IMR-90 (cell line): ENCODE results near the gene FAM168A. TPM values are rescaled to one million over a fixed set of nuclear protein-coding genes. Genes with fewer than 3 reads are reported as not detected.

Experiments
- ATAC-seq: fragments of 200-7000 bp; cut with Tn5 transposase; 2 replicates; pipeline ENCODE4 v1.9.1; 2020; ENCODE audit warnings: low read depth, mild to moderate bottlenecking, moderate library complexity
- BruUV-seq: library from RNA; stranded (reverse); fragments of 400-500 nt; replicated peaks from 2 replicates; lab custom pipeline; 2021; lab: Mats Ljungman, UMichigan
- CTCF ChIA-PET: fragments of 300-600 bp; formaldehyde crosslinking; extraction: SDS; loops from one replicate; lab custom pipeline; 2021; ENCODE audit warnings: antibody characterized with exemption; lab: Yijun Ruan, JAX
- POLR2A ChIA-PET: fragments of 300-600 bp; sonication (Branson Sonifier 250); formaldehyde crosslinking; loops from one replicate; lab custom pipeline; 2022; ENCODE audit warnings: antibody characterized with exemption; ENCODE audit not compliant: unreplicated experiment; lab: Charles Lee
- DNase-seq: peaks from one replicate; pipeline ENCODE4 v3.0.0; 2013
- H2AFZ ChIP-seq: replicated peaks from 2 replicates; pipeline ENCODE3; 2013; ENCODE audit warnings: low read length, mild to moderate bottlenecking; ENCODE audit not compliant: poor library complexity
- H2AK5ac ChIP-seq: 2 replicates; pipeline ENCODE4 v1.6.1; 2013; ENCODE audit warnings: low read depth, low read length, inconsistent platforms
- H2AK9ac ChIP-seq: replicated peaks from 2 replicates; pipeline ENCODE3; 2013; ENCODE audit warnings: mild to moderate bottlenecking, low read depth, low read length, moderate library complexity; ENCODE audit not compliant: poor library complexity
- H2BK120ac ChIP-seq: 2 replicates; pipeline ENCODE4 v1.6.1; 2013; ENCODE audit warnings: low read depth, low read length, inconsistent platforms
- H2BK15ac ChIP-seq: 3 replicates; pipeline ENCODE4 v1.6.1; 2013; ENCODE audit warnings: low read depth, low read length, inconsistent platforms
- H2BK20ac ChIP-seq: 2 replicates; pipeline ENCODE4 v1.6.1; 2013; ENCODE audit warnings: low read depth, mild to moderate bottlenecking, inconsistent platforms, low read length, moderate library complexity
- H2BK5ac ChIP-seq: 2 replicates; pipeline ENCODE4 v1.6.1; 2013; ENCODE audit warnings: mild to moderate bottlenecking, low read depth, low read length, inconsistent platforms; ENCODE audit not compliant: poor library complexity, severe bottlenecking
- H3K14ac ChIP-seq: replicated peaks from 2 replicates; pipeline ENCODE4 v1.6.1; 2013; ENCODE audit warnings: low read depth, low read length, inconsistent platforms
- H3K18ac ChIP-seq: 2 replicates; pipeline ENCODE4 v1.6.1; 2013; ENCODE audit warnings: low read depth, low read length, control low read depth
- H3K23ac ChIP-seq: 2 replicates; pipeline ENCODE4 v1.6.1; 2013; ENCODE audit warnings: low read depth, low read length, inconsistent platforms
- H3K27ac ChIP-seq: 2 replicates; pipeline ENCODE4 v1.5.1; 2013; ENCODE audit warnings: mild to moderate bottlenecking, control low read depth, low read length; ENCODE audit not compliant: insufficient read depth
- H3K27me3 ChIP-seq: 2 replicates; pipeline ENCODE4 v1.6.1; 2013; ENCODE audit warnings: low read length; ENCODE audit not compliant: control insufficient read depth, insufficient read depth
- H3K36me3 ChIP-seq: 2 replicates; pipeline ENCODE4 v1.6.1; 2013; ENCODE audit warnings: low read length, mixed read lengths; ENCODE audit not compliant: control insufficient read depth, insufficient read depth
- H3K4ac ChIP-seq: 2 replicates; pipeline ENCODE4 v1.6.1; 2013; ENCODE audit warnings: low read depth, low read length, inconsistent platforms
- H3K4me1 ChIP-seq: 2 replicates; pipeline ENCODE4 v1.6.1; 2013; ENCODE audit warnings: low read length, mixed read lengths; ENCODE audit not compliant: control insufficient read depth, insufficient read depth
- H3K4me2 ChIP-seq: 2 replicates; pipeline ENCODE4 v1.6.1; 2013; ENCODE audit warnings: low read depth, mild to moderate bottlenecking, control low read depth, low read length, moderate library complexity
- H3K4me3 ChIP-seq: 2 replicates; pipeline ENCODE4 v1.5.1; 2013; ENCODE audit warnings: low read depth, mild to moderate bottlenecking, control low read depth, low read length, moderate library complexity; ENCODE audit not compliant: insufficient read depth
- H3K56ac ChIP-seq: 2 replicates; pipeline ENCODE4 v1.6.1; 2013; ENCODE audit warnings: low read length, inconsistent platforms; ENCODE audit not compliant: insufficient read depth; ENCODE audit errors: extremely low read depth
- H3K79me1 ChIP-seq, 2 experiments: 2 replicates each; pipeline ENCODE4 v1.6.1; 2013; ENCODE audit warnings: low read length in 2 of 2, inconsistent platforms in 1 of 2, low read depth in 1 of 2
- H3K9ac ChIP-seq: 2 replicates; pipeline ENCODE4 v1.6.1; 2013; ENCODE audit warnings: low read depth, low read length, control low read depth
- H3K9me1 ChIP-seq: 2 replicates; pipeline ENCODE4 v1.6.1; 2013; ENCODE audit warnings: low read length, inconsistent platforms; ENCODE audit not compliant: insufficient read depth
- H3K9me3 ChIP-seq: 2 replicates; pipeline ENCODE4 v1.6.1; 2013; ENCODE audit warnings: low read length; ENCODE audit not compliant: control insufficient read depth, insufficient read depth
- H4K20me1 ChIP-seq: 2 replicates; pipeline ENCODE4 v1.6.1; 2013; ENCODE audit warnings: low read length, inconsistent platforms; ENCODE audit not compliant: insufficient read depth
- H4K5ac ChIP-seq: 2 replicates; pipeline ENCODE4 v1.6.1; 2013; ENCODE audit warnings: mild to moderate bottlenecking, low read depth, low read length, control low read depth
- H4K8ac ChIP-seq, 2 experiments: 2 replicates each; pipeline ENCODE4 v1.6.1; 2013; ENCODE audit warnings: low read depth in 2 of 2, low read length in 2 of 2, control low read depth in 1 of 2, inconsistent platforms in 1 of 2
- H4K91ac ChIP-seq: 2 replicates; pipeline ENCODE4 v1.6.1; 2013; ENCODE audit warnings: low read depth, low read length, inconsistent platforms; ENCODE audit not compliant: insufficient read depth
- BHLHE40 ChIP-seq: fragments of 150-350 bp; IDR thresholded peaks from 2 replicates; pipeline ENCODE4 v1.6.1; 2016; ENCODE audit warnings: mild to moderate bottlenecking, low read depth, low read length
- MAFK ChIP-seq: IDR thresholded peaks from 2 replicates; pipeline ENCODE4 v1.6.1; 2012; ENCODE audit warnings: low read depth, low read length, improper control_type of control experiment
- MAZ ChIP-seq: IDR thresholded peaks from 2 replicates; pipeline ENCODE4 v1.6.1; 2012; ENCODE audit warnings: low read depth, mild to moderate bottlenecking, low read length, improper control_type of control experiment, moderate library complexity, borderline replicate concordance
- RAD21 ChIP-seq: IDR thresholded peaks from 2 replicates; pipeline ENCODE4 v1.6.1; 2012; ENCODE audit warnings: low read length, improper control_type of control experiment
- RCOR1 ChIP-seq: IDR thresholded peaks from 2 replicates; pipeline ENCODE4 v1.6.1; 2012; ENCODE audit warnings: mild to moderate bottlenecking, low read length, improper control_type of control experiment; ENCODE audit not compliant: insufficient replicate concordance
- RFX5 ChIP-seq: IDR thresholded peaks from 2 replicates; pipeline ENCODE4 v1.8.0; 2012; ENCODE audit warnings: low read depth, mild to moderate bottlenecking, low read length, moderate library complexity
- SMC3 ChIP-seq: fragments of 150-350 bp; IDR thresholded peaks from 2 replicates; pipeline ENCODE4 v1.6.1; 2016; ENCODE audit warnings: low read depth, mild to moderate bottlenecking, antibody characterized with exemption, low read length, moderate library complexity
- WGBS, 2 experiments: methylation state at CpG; one replicate each; pipeline versions ENCODE4 v1.1.5 to v1.1.7; 2013; ENCODE audit warnings: missing lambda C conversion rate in 2 of 2; ENCODE audit not compliant: insufficient read length in 1 of 2; ENCODE audit errors: extremely low coverage in 2 of 2; 5-methylcytosine and 5-hydroxymethylcytosine counted together
- dilution Hi-C: fragments of 300-500 bp; cut with HindIII; formaldehyde crosslinking; loops from one replicate; pipeline ENCODE4 v1.14.3; 2018; ENCODE audit warnings: low sequenced_read_pairs; ENCODE audit not compliant: unreplicated experiment
- in situ Hi-C: fragments of 300-500 bp; cut with MboI; formaldehyde crosslinking; loops from 3 replicates; pipeline ENCODE4 v1.14.3; 2019; ENCODE audit warnings: low sequenced_read_pairs, inconsistent platforms, mixed read lengths
- intact Hi-C: fragments of 100-400 bp; cut with micrococcal nuclease; formaldehyde crosslinking; loops from 2 replicates; pipeline ENCODE4 v1.10.0; 2022
- polyA plus RNA-seq, 3 experiments: library from polyadenylated mRNA; depleted of rRNA; stranded (reverse); fragments of >200 nt; gene quantifications; 2 replicates each; pipeline ENCODE4 v1.2.3, GENCODE V29; 2012; ENCODE audit warnings: low replicate concordance in 1 of 3
- total RNA-seq: library from RNA; depleted of rRNA; stranded (reverse); fragments of >200 nt; gene quantifications from 2 replicates; pipeline ENCODE4 v1.2.3, GENCODE V29; 2012
- TF ChIP-seq, protein P1 (sequence below): conservative IDR thresholded peaks from 2 replicates; pipeline ENCODE4 v1.5.1; 2012; ENCODE audit warnings: mild to moderate bottlenecking, low read depth, low read length, improper control_type of control experiment

FAM168A gene
- total and polyA plus RNA-seq, 2 of the 4 experiments (the other 2 are of a cell fraction): 13.1 to 22.8 TPM

DNA sequence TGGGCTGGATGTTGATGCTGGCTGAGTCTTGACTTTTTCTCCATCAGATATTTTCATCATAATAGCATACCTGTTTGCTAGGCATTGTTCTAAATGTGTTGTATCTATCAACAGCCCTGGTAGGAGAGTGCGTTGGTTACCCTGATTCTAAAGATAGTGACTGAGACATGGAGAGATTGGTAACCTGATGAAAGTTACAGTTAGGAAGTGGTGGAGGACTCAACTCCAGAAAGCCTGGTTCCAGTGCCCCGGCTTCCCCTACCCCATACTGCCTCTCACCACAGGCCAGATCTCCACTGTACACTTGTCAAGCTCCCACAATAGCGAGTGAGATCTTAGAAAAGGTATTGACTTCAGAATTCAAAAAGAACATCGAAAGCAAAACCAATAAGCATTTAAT lies 244.5 kb downstream of the FAM168A start:
- H3K4me2 ChIP-seq: no peak overlapping the region
- ATAC-seq (no peak), DNase-seq (no peak)
- peaks cover 10% of the 10 kb centered on the region for H3K9me1 ChIP-seq
- no peak overlapping the region for H2BK120ac ChIP-seq
- no peak overlapping the region for H3K56ac ChIP-seq
- H4K5ac ChIP-seq: no peak overlapping the region
- H3K23ac ChIP-seq: no peak overlapping the region
- H4K8ac ChIP-seq: no peak overlapping the region
- H3K4me1 ChIP-seq: peaks cover 17% of the 10 kb centered on the region; the same call in 1 of the 2 replicates
- H3K27me3 ChIP-seq: no peaks in the 10 kb centered on the region
- CTCF ChIA-PET: no interaction called here
- no peak overlapping the region for H3K4me3 ChIP-seq
- H3K14ac ChIP-seq: no peak overlapping the region
- no peak overlapping the region for H2AK5ac ChIP-seq
- no peak overlapping the region for H2BK20ac ChIP-seq
- dilution Hi-C loops (no loop called here), in situ Hi-C loops (no loop called here), intact Hi-C loops (no loop called here)
- no peak overlapping the region for H2AFZ ChIP-seq
- no peak overlapping the region for H3K9ac ChIP-seq
- no peak overlapping the region for H2BK15ac ChIP-seq
- BruUV-seq: no TSS peak
- peaks cover 76% of the 10 kb centered on the region for H4K20me1 ChIP-seq
- POLR2A ChIA-PET: no interaction called here
- H3K79me1 ChIP-seq: peaks cover 34 to 90% of the 10 kb centered on the region in 2 experiments
- TF ChIP-seq MAZ (no peak), SMC3 (no peak), BHLHE40 (no peak), RCOR1 (no peak), MAFK (no peak), RFX5 (no peak), RAD21 (no peak)
- TF ChIP-seq, protein P1, sequence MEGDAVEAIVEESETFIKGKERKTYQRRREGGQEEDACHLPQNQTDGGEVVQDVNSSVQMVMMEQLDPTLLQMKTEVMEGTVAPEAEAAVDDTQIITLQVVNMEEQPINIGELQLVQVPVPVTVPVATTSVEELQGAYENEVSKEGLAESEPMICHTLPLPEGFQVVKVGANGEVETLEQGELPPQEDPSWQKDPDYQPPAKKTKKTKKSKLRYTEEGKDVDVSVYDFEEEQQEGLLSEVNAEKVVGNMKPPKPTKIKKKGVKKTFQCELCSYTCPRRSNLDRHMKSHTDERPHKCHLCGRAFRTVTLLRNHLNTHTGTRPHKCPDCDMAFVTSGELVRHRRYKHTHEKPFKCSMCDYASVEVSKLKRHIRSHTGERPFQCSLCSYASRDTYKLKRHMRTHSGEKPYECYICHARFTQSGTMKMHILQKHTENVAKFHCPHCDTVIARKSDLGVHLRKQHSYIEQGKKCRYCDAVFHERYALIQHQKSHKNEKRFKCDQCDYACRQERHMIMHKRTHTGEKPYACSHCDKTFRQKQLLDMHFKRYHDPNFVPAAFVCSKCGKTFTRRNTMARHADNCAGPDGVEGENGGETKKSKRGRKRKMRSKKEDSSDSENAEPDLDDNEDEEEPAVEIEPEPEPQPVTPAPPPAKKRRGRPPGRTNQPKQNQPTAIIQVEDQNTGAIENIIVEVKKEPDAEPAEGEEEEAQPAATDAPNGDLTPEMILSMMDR: no peak
- H3K9me3 ChIP-seq: no peaks in the 10 kb centered on the region
- H2AK9ac ChIP-seq: no peak overlapping the region
- no peak overlapping the region for H4K91ac ChIP-seq
- no peak overlapping the region for H3K27ac ChIP-seq
- H3K36me3 ChIP-seq: peaks cover 46% of the 10 kb centered on the region
- H2BK5ac ChIP-seq: no peak overlapping the region
- no CpG with 5 or more reads among the region's 4 CpGs for WGBS, 2 experiments
- no peak overlapping the region for H3K18ac ChIP-seq
- no peak overlapping the region for H3K4ac ChIP-seq
